Liver (tissue), 3 donors: ENCODE results near the gene YPEL3.

ENCODE experiments used
- JUND ChIP-seq, 2 donors: IDR thresholded peaks; 2 replicates each; pipeline ENCODE4 v1.6.1; 2016; ENCODE audit warnings: antibody characterized with exemption in 2 of 2
- TAF1 ChIP-seq: conservative IDR thresholded peaks from 2 replicates; pipeline ENCODE4 v1.6.1; 2016; ENCODE audit warnings: antibody characterized with exemption, mild to moderate bottlenecking
- TF ChIP-seq, protein P1 (sequence below): fragments of 150-350 bp; IDR thresholded peaks from 2 replicates; pipeline ENCODE4 v1.5.1; 2017; ENCODE audit warnings: improper control_type of control experiment, low read depth, low read length; ENCODE audit not compliant: missing input control
- donor health status: healthy.
- donor health status: healthy.

DNA sequence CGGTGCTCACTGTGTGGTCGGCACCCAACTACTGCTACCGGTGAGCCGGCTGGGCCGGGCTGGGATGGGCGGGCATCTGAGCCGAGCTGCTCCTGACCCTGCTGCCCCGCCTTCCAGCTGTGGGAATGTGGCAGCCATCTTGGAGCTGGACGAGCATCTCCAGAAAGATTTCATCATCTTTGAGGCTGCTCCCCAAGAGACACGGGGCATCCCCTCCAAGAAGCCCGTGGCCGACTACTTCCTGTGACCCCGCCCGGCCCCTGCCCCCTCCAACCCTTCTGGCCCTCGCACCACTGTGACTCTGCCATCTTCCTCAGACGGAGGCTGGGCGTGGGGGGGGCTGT is 11.2 kb downstream of the YPEL3 start:
- TF ChIP-seq TAF1: no peak
- TF ChIP-seq JUND (IDR thresholded peaks at IDR 0.05): no peak
- TF ChIP-seq, protein P1, sequence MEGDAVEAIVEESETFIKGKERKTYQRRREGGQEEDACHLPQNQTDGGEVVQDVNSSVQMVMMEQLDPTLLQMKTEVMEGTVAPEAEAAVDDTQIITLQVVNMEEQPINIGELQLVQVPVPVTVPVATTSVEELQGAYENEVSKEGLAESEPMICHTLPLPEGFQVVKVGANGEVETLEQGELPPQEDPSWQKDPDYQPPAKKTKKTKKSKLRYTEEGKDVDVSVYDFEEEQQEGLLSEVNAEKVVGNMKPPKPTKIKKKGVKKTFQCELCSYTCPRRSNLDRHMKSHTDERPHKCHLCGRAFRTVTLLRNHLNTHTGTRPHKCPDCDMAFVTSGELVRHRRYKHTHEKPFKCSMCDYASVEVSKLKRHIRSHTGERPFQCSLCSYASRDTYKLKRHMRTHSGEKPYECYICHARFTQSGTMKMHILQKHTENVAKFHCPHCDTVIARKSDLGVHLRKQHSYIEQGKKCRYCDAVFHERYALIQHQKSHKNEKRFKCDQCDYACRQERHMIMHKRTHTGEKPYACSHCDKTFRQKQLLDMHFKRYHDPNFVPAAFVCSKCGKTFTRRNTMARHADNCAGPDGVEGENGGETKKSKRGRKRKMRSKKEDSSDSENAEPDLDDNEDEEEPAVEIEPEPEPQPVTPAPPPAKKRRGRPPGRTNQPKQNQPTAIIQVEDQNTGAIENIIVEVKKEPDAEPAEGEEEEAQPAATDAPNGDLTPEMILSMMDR: no peak
